ENCODE data around the gene THRB.
A peak's percentile ranks its signal among the peaks of the same experiment; 100 is the strongest.

THRB gene

DNA sequence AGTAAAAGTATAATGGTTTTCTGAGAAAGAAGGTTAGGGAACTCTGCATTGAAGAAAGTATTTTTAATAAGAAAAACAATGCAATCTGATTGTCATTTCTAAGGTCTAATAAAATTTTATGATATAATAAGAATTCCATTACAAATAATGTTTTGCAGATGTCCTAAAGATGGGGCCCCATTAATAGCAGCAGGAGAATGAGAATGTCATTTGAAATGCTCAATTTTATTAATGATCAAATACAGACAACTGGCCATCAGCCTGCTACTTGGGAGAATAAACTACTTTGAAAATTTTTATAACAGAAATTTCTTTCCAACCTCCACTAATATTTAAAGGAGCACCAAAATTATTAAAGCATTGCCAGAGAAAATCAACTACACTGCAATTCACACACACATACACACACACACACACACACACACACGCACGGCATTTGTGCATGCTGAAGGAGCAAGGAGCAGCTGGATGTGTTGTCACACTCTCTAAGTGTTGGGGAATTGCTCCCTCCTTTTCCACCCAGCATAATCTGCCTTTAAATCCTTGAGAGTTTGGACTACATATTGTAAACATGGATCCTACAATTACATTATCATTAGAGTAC lies 109.5 kb downstream of the THRB start:
- Histone ChIP-seq H4K5ac (ENCODE audit: low read length) (no peak overlapping the region), H3K4ac (ENCODE audit: low read depth, low read length) (no peak overlapping the region), H2AK5ac (ENCODE audit: low read length) (no peak overlapping the region), H3K27ac (ENCODE audit: low read depth, low read length) (no peak overlapping the region), H4K8ac (ENCODE audit: low read depth, low read length) (no peak overlapping the region), H3K23ac (ENCODE audit: low read length) (no peak overlapping the region), H2BK5ac (ENCODE audit: low read length) (no peak overlapping the region), H2BK120ac (ENCODE audit: low read depth, low read length) (no peak overlapping the region), H3K4me3 (ENCODE audit: low read length) (no peak overlapping the region), H3K18ac (ENCODE audit: low read length) (no peak overlapping the region), H3K79me1 (ENCODE audit: low read length) (no peaks in the 10 kb centered on the region), H3K79me2 (ENCODE audit: control insufficient read depth, insufficient read depth, low read length) (no peaks in the 10 kb centered on the region), H3K9ac (ENCODE audit: low read length) (no peak overlapping the region), H3K4me1 (ENCODE audit: control insufficient read depth, low read depth, low read length) (no peaks in the 10 kb centered on the region), H2BK15ac (replicated peaks; ENCODE audit: low read depth) (no peak overlapping the region), H3K4me2 (ENCODE audit: low read length) (no peak overlapping the region), H3K36me3 (ENCODE audit: control insufficient read depth, insufficient read depth, low read length) (no peaks in the 10 kb centered on the region), H3K27me3 (ENCODE audit: insufficient read depth, low read length, poor library complexity) (no peaks in the 10 kb centered on the region), H3K56ac (ENCODE audit: low read length) (no peak overlapping the region)
- no CpG with 5 or more reads among the region's 2 CpGs for WGBS (ENCODE audit: extremely low coverage, insufficient coverage, low lambda C conversion rate)
- DNase-seq, result no peak

DNA sequence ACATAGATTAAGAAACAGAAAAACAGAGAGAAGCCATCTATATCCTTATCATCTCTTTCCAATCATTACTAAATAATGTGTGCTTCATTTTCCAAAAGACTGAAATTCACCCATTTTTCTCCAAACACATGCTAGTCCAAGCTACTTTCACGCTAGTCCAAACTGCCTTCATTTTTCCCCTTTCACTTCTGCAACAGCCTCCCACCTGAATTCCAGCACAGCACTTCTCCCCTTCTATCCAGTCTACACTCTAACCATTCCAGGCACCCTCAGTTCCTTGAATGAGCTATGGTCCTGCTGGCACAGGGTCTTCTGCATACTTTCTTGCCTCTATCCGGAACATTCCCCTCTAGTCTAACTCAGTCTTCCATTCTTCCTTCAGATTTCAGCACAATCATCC lies 112.0 kb downstream of the THRB start:
- Histone ChIP-seq H3K23ac (ENCODE audit: low read length) (peak overlapping the region; percentile 53), H3K4me3 (ENCODE audit: low read length) (no peak overlapping the region), H3K27me3 (ENCODE audit: insufficient read depth, low read length, poor library complexity) (no peaks in the 10 kb centered on the region), H3K36me3 (ENCODE audit: control insufficient read depth, insufficient read depth, low read length) (no peaks in the 10 kb centered on the region), H3K27ac (ENCODE audit: low read depth, low read length) (no peak overlapping the region), H3K4me2 (ENCODE audit: low read length) (no peak overlapping the region), H4K5ac (ENCODE audit: low read length) (no peak overlapping the region), H2AK5ac (ENCODE audit: low read length) (no peak overlapping the region), H3K79me1 (ENCODE audit: low read length) (no peaks in the 10 kb centered on the region), H3K56ac (ENCODE audit: low read length) (no peak overlapping the region), H3K4me1 (ENCODE audit: control insufficient read depth, low read depth, low read length) (no peaks in the 10 kb centered on the region), H3K18ac (ENCODE audit: low read length) (no peak overlapping the region), H3K4ac (ENCODE audit: low read depth, low read length) (no peak overlapping the region), H4K8ac (ENCODE audit: low read depth, low read length) (no peak overlapping the region), H3K79me2 (ENCODE audit: control insufficient read depth, insufficient read depth, low read length) (no peaks in the 10 kb centered on the region), H3K9ac (ENCODE audit: low read length) (no peak overlapping the region), H2BK5ac (ENCODE audit: low read length) (no peak overlapping the region), H2BK120ac (ENCODE audit: low read depth, low read length) (no peak overlapping the region), H2BK15ac (replicated peaks; ENCODE audit: low read depth) (no peak overlapping the region)
- WGBS (ENCODE audit: extremely low coverage, insufficient coverage, low lambda C conversion rate), result no CpG with 5 or more reads among the region's 2 CpGs
- no peak for DNase-seq

GRCh38 chr3:24379936-24380335 lies 114.7 kb downstream of the THRB start:
- no peak overlapping the region for H2BK120ac ChIP-seq (ENCODE audit: low read depth, low read length)
- no peak overlapping the region for H2AK5ac ChIP-seq (ENCODE audit: low read length)
- no peaks in the 10 kb centered on the region for H3K4me1 ChIP-seq (ENCODE audit: control insufficient read depth, low read depth, low read length)
- no peak overlapping the region for H3K56ac ChIP-seq (ENCODE audit: low read length)
- no peak overlapping the region for H4K8ac ChIP-seq (ENCODE audit: low read depth, low read length)
- no peaks in the 10 kb centered on the region for H3K36me3 ChIP-seq (ENCODE audit: control insufficient read depth, insufficient read depth, low read length)
- DNase-seq, result no peak
- no peak overlapping the region for H4K5ac ChIP-seq (ENCODE audit: low read length)
- no peak overlapping the region for H3K4me2 ChIP-seq (ENCODE audit: low read length)
- H3K4ac ChIP-seq (ENCODE audit: low read depth, low read length), result no peak overlapping the region
- H3K4me3 ChIP-seq (ENCODE audit: low read length), result no peak overlapping the region
- no peak overlapping the region for H3K9ac ChIP-seq (ENCODE audit: low read length)
- no peaks in the 10 kb centered on the region for H3K79me1 ChIP-seq (ENCODE audit: low read length)
- H3K27me3 ChIP-seq (ENCODE audit: insufficient read depth, low read length, poor library complexity), result no peaks in the 10 kb centered on the region
- H2BK15ac ChIP-seq (replicated peaks; ENCODE audit: low read depth), result no peak overlapping the region
- no peak overlapping the region for H3K23ac ChIP-seq (ENCODE audit: low read length)
- no peak overlapping the region for H3K27ac ChIP-seq (ENCODE audit: low read depth, low read length)
- no peak overlapping the region for H3K18ac ChIP-seq (ENCODE audit: low read length)
- H2BK5ac ChIP-seq (ENCODE audit: low read length), result no peak overlapping the region
- no peaks in the 10 kb centered on the region for H3K79me2 ChIP-seq (ENCODE audit: control insufficient read depth, insufficient read depth, low read length)

DNA sequence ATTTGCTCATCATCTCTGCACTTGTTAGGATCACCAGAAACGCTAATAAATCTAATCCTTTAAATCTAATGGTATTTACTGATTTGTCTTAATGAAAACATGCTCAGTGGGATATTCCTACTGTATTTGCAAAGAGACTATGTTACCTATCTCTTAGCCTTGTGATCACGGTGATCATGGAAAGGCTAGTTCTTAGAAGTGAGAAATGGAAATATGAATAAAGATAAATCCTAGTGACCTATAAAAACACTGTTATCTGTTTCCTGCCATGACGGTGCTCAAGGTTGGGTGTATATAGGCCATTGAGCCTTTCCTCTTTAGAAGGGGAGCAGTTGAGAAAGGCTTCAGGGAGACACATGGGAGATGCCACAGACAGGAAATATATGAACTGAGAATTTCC lies 116.3 kb downstream of the THRB start:
- WGBS (ENCODE audit: extremely low coverage, insufficient coverage, low lambda C conversion rate), result no CpG with 5 or more reads among the region's 3 CpGs
- Histone ChIP-seq H2BK5ac (ENCODE audit: low read length) (no peak overlapping the region), H3K27me3 (ENCODE audit: insufficient read depth, low read length, poor library complexity) (no peaks in the 10 kb centered on the region), H4K5ac (ENCODE audit: low read length) (no peak overlapping the region), H2BK120ac (ENCODE audit: low read depth, low read length) (no peak overlapping the region), H2BK15ac (replicated peaks; ENCODE audit: low read depth) (no peak overlapping the region), H3K4ac (ENCODE audit: low read depth, low read length) (no peak overlapping the region), H4K8ac (ENCODE audit: low read depth, low read length) (no peak overlapping the region), H3K9ac (ENCODE audit: low read length) (no peak overlapping the region), H2AK5ac (ENCODE audit: low read length) (no peak overlapping the region), H3K23ac (ENCODE audit: low read length) (no peak overlapping the region), H3K56ac (ENCODE audit: low read length) (no peak overlapping the region), H3K79me1 (ENCODE audit: low read length) (no peaks in the 10 kb centered on the region), H3K36me3 (ENCODE audit: control insufficient read depth, insufficient read depth, low read length) (no peaks in the 10 kb centered on the region), H3K4me3 (ENCODE audit: low read length) (no peak overlapping the region), H3K79me2 (ENCODE audit: control insufficient read depth, insufficient read depth, low read length) (no peaks in the 10 kb centered on the region), H3K27ac (ENCODE audit: low read depth, low read length) (no peak overlapping the region), H3K4me2 (ENCODE audit: low read length) (no peak overlapping the region), H3K4me1 (ENCODE audit: control insufficient read depth, low read depth, low read length) (no peaks in the 10 kb centered on the region), H3K18ac (ENCODE audit: low read length) (no peak overlapping the region)
- no peak for DNase-seq

- no peak overlapping the region for H2BK120ac ChIP-seq (ENCODE audit: low read depth, low read length)
- no peak overlapping the region for H3K4me2 ChIP-seq (ENCODE audit: low read length)
- H3K23ac ChIP-seq (ENCODE audit: low read length), result no peak overlapping the region
- no peaks in the 10 kb centered on the region for H3K79me1 ChIP-seq (ENCODE audit: low read length)
- H3K9ac ChIP-seq (ENCODE audit: low read length), result no peak overlapping the region
- H3K27me3 ChIP-seq (ENCODE audit: insufficient read depth, low read length, poor library complexity), result no peaks in the 10 kb centered on the region
- no peak overlapping the region for H2BK15ac ChIP-seq (replicated peaks; ENCODE audit: low read depth)
- no peaks in the 10 kb centered on the region for H3K36me3 ChIP-seq (ENCODE audit: control insufficient read depth, insufficient read depth, low read length)
- no peak overlapping the region for H2BK5ac ChIP-seq (ENCODE audit: low read length)
- H3K4me3 ChIP-seq (ENCODE audit: low read length), result no peak overlapping the region
- H3K4ac ChIP-seq (ENCODE audit: low read depth, low read length), result no peak overlapping the region
- H3K4me1 ChIP-seq (ENCODE audit: control insufficient read depth, low read depth, low read length), result no peaks in the 10 kb centered on the region
- H3K79me2 ChIP-seq (ENCODE audit: control insufficient read depth, insufficient read depth, low read length), result no peaks in the 10 kb centered on the region
- no peak overlapping the region for H3K27ac ChIP-seq (ENCODE audit: low read depth, low read length)
- H3K18ac ChIP-seq (ENCODE audit: low read length), result no peak overlapping the region
- H3K56ac ChIP-seq (ENCODE audit: low read length), result no peak overlapping the region
- H2AK5ac ChIP-seq (ENCODE audit: low read length), result no peak overlapping the region
- no peak overlapping the region for H4K5ac ChIP-seq (ENCODE audit: low read length)
- no peak for DNase-seq
- no peak overlapping the region for H4K8ac ChIP-seq (ENCODE audit: low read depth, low read length)
Observed at GRCh38 chr3:24377218-24377993, 117.2 kb downstream of the THRB start.

- H2BK5ac ChIP-seq (ENCODE audit: low read length), result no peak overlapping the region
- DNase-seq, result peak; percentile 10
- no peak overlapping the region for H4K8ac ChIP-seq (ENCODE audit: low read depth, low read length)
- no peak overlapping the region for H2BK15ac ChIP-seq (replicated peaks; ENCODE audit: low read depth)
- no peak overlapping the region for H2AK5ac ChIP-seq (ENCODE audit: low read length)
- H3K36me3 ChIP-seq (ENCODE audit: control insufficient read depth, insufficient read depth, low read length), result no peaks in the 10 kb centered on the region
- no peak overlapping the region for H3K4me3 ChIP-seq (ENCODE audit: low read length)
- H3K27ac ChIP-seq (ENCODE audit: low read depth, low read length), result no peak overlapping the region
- H3K4ac ChIP-seq (ENCODE audit: low read depth, low read length), result no peak overlapping the region
- H4K5ac ChIP-seq (ENCODE audit: low read length), result no peak overlapping the region
- no peak overlapping the region for H3K9ac ChIP-seq (ENCODE audit: low read length)
- H3K4me1 ChIP-seq (ENCODE audit: control insufficient read depth, low read depth, low read length), result no peaks in the 10 kb centered on the region
- no CpG with 5 or more reads among the region's 3 CpGs for WGBS (ENCODE audit: extremely low coverage, insufficient coverage, low lambda C conversion rate)
- no peaks in the 10 kb centered on the region for H3K79me2 ChIP-seq (ENCODE audit: control insufficient read depth, insufficient read depth, low read length)
- H2BK120ac ChIP-seq (ENCODE audit: low read depth, low read length), result no peak overlapping the region
- no peaks in the 10 kb centered on the region for H3K27me3 ChIP-seq (ENCODE audit: insufficient read depth, low read length, poor library complexity)
- H3K79me1 ChIP-seq (ENCODE audit: low read length), result no peaks in the 10 kb centered on the region
- no peak overlapping the region for H3K4me2 ChIP-seq (ENCODE audit: low read length)
- no peak overlapping the region for H3K23ac ChIP-seq (ENCODE audit: low read length)
- H3K56ac ChIP-seq (ENCODE audit: low read length), result no peak overlapping the region
- no peak overlapping the region for H3K18ac ChIP-seq (ENCODE audit: low read length)
Observed at GRCh38 chr3:24375947-24376384, 118.7 kb downstream of the THRB start.
